Endodermal cell (in vitro differentiated cells): ENCODE results near the gene TGFB2. TPM values are rescaled to one million over a fixed set of nuclear protein-coding genes. Genes with fewer than 3 reads are reported as not detected.

Experiments
- DNase-seq: peaks from one replicate; pipeline ENCODE4 v3.0.0-alpha.2; 2017
- H3K27ac ChIP-seq: 2 replicates; pipeline ENCODE4 v1.5.1; 2013; ENCODE audit warnings: mild to moderate bottlenecking, low read depth, low read length, moderate library complexity
- H3K27me3 ChIP-seq: 2 replicates; pipeline ENCODE4 v1.6.1; 2013; ENCODE audit warnings: mild to moderate bottlenecking, low read length, moderate library complexity; ENCODE audit not compliant: insufficient read depth, control insufficient read depth, poor library complexity, severe bottlenecking
- H3K36me3 ChIP-seq: 2 replicates; pipeline ENCODE4 v1.7.0; 2013; ENCODE audit warnings: mild to moderate bottlenecking, low read length, moderate library complexity; ENCODE audit not compliant: control insufficient read depth, insufficient read depth
- H3K4me1 ChIP-seq: one replicate; pipeline ENCODE4 v1.7.0; 2013; ENCODE audit warnings: low read length; ENCODE audit not compliant: control insufficient read depth, insufficient read depth
- H3K4me3 ChIP-seq: 2 replicates; pipeline ENCODE4 v1.5.1; 2013; ENCODE audit warnings: mild to moderate bottlenecking, low read length, moderate library complexity
- H3K9ac ChIP-seq: 2 replicates; pipeline ENCODE4 v1.6.1; 2013; ENCODE audit warnings: mild to moderate bottlenecking, low read length, moderate library complexity; ENCODE audit not compliant: poor library complexity, severe bottlenecking; ENCODE audit errors: extremely low read depth
- H3K9me3 ChIP-seq: 2 replicates; pipeline ENCODE4 v1.6.1; 2013; ENCODE audit warnings: mild to moderate bottlenecking, low read length, moderate library complexity; ENCODE audit not compliant: control insufficient read depth
- H3K27ac Mint-ChIP-seq: 2 replicates; pipeline ENCODE4 v1.8.0; 2020; ENCODE audit warnings: mixed read lengths
- H3K27me3 Mint-ChIP-seq: 2 replicates; pipeline ENCODE4 v1.8.0; 2021; ENCODE audit warnings: mild to moderate bottlenecking, mixed read lengths; ENCODE audit not compliant: insufficient read depth
- H3K36me3 Mint-ChIP-seq: 2 replicates; pipeline ENCODE4 v1.8.0; 2020; ENCODE audit warnings: low read depth, mixed read lengths
- H3K4me1 Mint-ChIP-seq: 2 replicates; pipeline ENCODE4 v1.8.0; 2020; ENCODE audit warnings: mixed read lengths
- H3K4me3 Mint-ChIP-seq: 2 replicates; pipeline ENCODE4 v1.8.0; 2020; ENCODE audit warnings: mild to moderate bottlenecking, moderate library complexity, mixed read lengths
- H3K9me3 Mint-ChIP-seq: 2 replicates; pipeline ENCODE4 v1.8.0; 2020; ENCODE audit warnings: mild to moderate bottlenecking, mixed read lengths
- WGBS, 2 experiments: methylation state at CpG; one replicate each; pipeline versions ENCODE4 v1.1.5 to v1.1.7; 2013; ENCODE audit warnings: missing lambda C conversion rate in 2 of 2, mixed read lengths in 1 of 2; ENCODE audit not compliant: insufficient coverage in 1 of 2, insufficient read length in 1 of 2; 5-methylcytosine and 5-hydroxymethylcytosine counted together
- total RNA-seq, 2 donors: library from RNA; stranded (reverse); fragmentation: NEBNext Ultra II Directional in 1 of 2; extraction: Animal tissue kit (Norgen Biotek cat#: 25700) in 1 of 2; gene quantifications; 2 replicates in 1 of 2; 3 replicates in 1 of 2; pipeline ENCODE4 v1.2.1, GENCODE V29; 2021
- TF ChIP-seq, protein P1 (sequence below): fragments of 200-600 bp; sonication (generic); conservative IDR thresholded peaks from 2 replicates; pipeline ENCODE4 v1.5.0; 2021; ENCODE audit warnings: antibody characterized with exemption, mild to moderate bottlenecking

Gene TGFB2
- total RNA-seq, 2 donors from 2014 or later: 0.11 to 1.2 TPM

DNA sequence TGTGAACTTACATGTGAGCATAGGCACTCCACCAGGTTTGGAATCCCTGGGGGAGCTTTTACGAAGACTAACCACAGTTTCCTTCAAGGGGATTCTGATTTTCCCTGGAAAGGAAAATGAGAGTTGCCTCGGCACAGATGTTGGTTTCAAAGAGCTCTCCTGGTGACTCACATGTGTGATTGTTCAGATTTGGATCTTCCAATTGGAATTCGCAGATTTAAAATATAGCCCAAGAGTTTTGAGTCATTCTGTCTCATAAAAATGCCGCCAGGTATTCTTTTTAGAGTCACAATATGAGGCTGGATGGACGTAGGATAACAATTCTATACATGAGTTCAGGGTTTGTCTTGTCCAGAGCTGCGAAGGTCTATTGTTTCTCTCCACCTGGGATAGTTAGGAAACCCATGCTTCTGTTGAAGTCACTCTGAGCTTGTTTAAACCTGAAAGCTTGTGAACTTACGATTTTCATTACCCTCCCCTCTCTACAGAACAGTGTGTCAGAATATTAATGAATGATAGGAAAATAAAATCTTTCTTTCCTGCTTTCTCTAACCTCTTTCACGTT is 64.9 kb downstream of the TGFB2 start:
- no peak for DNase-seq
- Histone ChIP-seq H3K27ac (no peak overlapping the region), H3K4me3 (no peak overlapping the region), H3K4me1 (no peaks in the 10 kb centered on the region), H3K36me3 (no peaks in the 10 kb centered on the region), H3K27me3 (peaks cover 19% of the 10 kb centered on the region), H3K9me3 (no peaks in the 10 kb centered on the region), H3K9ac (no peak overlapping the region)
- Mint-ChIP-seq H3K4me1 (peaks cover 5% of the 10 kb centered on the region), H3K27ac (no peak overlapping the region), H3K27me3 (peaks cover 68% of the 10 kb centered on the region), H3K36me3 (no peaks in the 10 kb centered on the region), H3K9me3 (no peaks in the 10 kb centered on the region), H3K4me3 (no peak overlapping the region)
- TF ChIP-seq, protein P1, sequence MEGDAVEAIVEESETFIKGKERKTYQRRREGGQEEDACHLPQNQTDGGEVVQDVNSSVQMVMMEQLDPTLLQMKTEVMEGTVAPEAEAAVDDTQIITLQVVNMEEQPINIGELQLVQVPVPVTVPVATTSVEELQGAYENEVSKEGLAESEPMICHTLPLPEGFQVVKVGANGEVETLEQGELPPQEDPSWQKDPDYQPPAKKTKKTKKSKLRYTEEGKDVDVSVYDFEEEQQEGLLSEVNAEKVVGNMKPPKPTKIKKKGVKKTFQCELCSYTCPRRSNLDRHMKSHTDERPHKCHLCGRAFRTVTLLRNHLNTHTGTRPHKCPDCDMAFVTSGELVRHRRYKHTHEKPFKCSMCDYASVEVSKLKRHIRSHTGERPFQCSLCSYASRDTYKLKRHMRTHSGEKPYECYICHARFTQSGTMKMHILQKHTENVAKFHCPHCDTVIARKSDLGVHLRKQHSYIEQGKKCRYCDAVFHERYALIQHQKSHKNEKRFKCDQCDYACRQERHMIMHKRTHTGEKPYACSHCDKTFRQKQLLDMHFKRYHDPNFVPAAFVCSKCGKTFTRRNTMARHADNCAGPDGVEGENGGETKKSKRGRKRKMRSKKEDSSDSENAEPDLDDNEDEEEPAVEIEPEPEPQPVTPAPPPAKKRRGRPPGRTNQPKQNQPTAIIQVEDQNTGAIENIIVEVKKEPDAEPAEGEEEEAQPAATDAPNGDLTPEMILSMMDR: no peak
- WGBS, 2 experiments: 92 to 95% methylated on average over 5 to 7 of the region's 8 CpGs

DNA sequence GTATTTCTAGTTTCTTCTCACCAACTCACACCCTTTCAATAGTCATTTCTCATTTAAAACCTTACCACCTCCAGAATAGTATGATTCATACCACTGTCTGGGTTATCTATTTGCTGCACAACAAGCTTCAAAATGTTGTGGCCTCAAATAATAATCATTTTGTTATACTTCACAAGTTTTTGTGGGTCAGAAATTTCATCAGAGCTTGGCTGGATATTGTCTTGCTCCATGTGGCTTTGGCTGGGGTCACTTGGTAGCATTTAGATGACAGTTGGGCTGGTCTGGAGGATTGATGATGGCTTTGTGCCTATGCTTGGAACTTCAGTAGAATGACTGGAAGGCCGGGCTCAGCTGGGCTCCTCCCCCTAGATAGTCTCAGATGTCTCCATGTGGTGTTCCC is 66.0 kb downstream of the TGFB2 start:
- Histone ChIP-seq H3K36me3 (no peaks in the 10 kb centered on the region), H3K9ac (no peak overlapping the region), H3K27me3 (peaks cover 19% of the 10 kb centered on the region), H3K9me3 (peaks cover under 1% of the 10 kb centered on the region), H3K4me1 (no peaks in the 10 kb centered on the region), H3K27ac (no peak overlapping the region), H3K4me3 (no peak overlapping the region)
- Mint-ChIP-seq H3K27ac (no peak overlapping the region), H3K9me3 (no peaks in the 10 kb centered on the region), H3K36me3 (no peaks in the 10 kb centered on the region), H3K4me1 (peaks cover 10% of the 10 kb centered on the region), H3K4me3 (no peak overlapping the region), H3K27me3 (peaks cover 57% of the 10 kb centered on the region)
- no peak for DNase-seq
- TF ChIP-seq, protein P1: no peak
- WGBS, 2 experiments: 92% methylated on average over 1 of the region's 1 CpG; no CpG with 5 or more reads in 1 of the 2 experiments

DNA sequence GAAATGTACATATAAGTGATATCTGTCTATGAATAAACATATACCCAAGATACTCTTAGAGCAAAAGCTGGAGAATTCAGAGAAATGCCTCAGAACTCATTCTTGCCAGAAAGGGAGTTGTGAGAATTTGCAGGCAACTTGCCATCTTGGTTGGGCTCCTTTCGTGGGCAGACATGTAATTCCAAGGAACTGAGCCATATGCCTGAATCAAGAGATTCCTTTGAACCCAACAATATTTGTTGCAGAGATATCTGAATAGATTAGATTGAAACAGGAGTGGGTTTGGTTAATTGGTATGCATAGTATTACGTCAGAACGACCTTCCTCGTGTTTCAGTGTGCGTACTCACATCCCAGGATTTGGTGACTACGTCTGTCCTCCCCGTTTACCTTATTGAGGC is 67.0 kb downstream of the TGFB2 start:
- H3K27ac Mint-ChIP-seq: no peak overlapping the region
- Histone ChIP-seq H3K36me3 (no peaks in the 10 kb centered on the region), H3K27me3 (peaks cover 13% of the 10 kb centered on the region), H3K27ac (no peak overlapping the region), H3K9ac (no peak overlapping the region), H3K4me1 (no peaks in the 10 kb centered on the region), H3K9me3 (peaks cover 6% of the 10 kb centered on the region), H3K4me3 (no peak overlapping the region)
- peaks cover 6% of the 10 kb centered on the region for H3K9me3 Mint-ChIP-seq
- TF ChIP-seq, protein P1: no peak
- no peaks in the 10 kb centered on the region for H3K36me3 Mint-ChIP-seq
- 94% methylated on average over 7 of the region's 7 CpGs for WGBS, 2 experiments
- no peak for DNase-seq
- peaks cover 11% of the 10 kb centered on the region for H3K4me1 Mint-ChIP-seq
- H3K27me3 Mint-ChIP-seq: peaks cover 48% of the 10 kb centered on the region
- no peak overlapping the region for H3K4me3 Mint-ChIP-seq
